Left hindlimb (tissue), 1 donor: ENCODE results near the gene MRC1.
"Not testable (repeated sequence)": the region's sequence is repeated elsewhere in the genome, so short reads cannot be mapped to it uniquely, and the experiment has no call there.

Experiments used
- DNase-seq: peaks from one replicate; pipeline ENCODE4 v3.0.0-alpha.2; 2018

Gene MRC1

GRCh38 chr10:17910125-17910789, 101.1 kb downstream of the MRC1 start:
- DNase-seq = no peak

GRCh38 chr10:17912754-17913153, 103.6 kb downstream of the MRC1 start:
- DNase-seq = no peak

DNA sequence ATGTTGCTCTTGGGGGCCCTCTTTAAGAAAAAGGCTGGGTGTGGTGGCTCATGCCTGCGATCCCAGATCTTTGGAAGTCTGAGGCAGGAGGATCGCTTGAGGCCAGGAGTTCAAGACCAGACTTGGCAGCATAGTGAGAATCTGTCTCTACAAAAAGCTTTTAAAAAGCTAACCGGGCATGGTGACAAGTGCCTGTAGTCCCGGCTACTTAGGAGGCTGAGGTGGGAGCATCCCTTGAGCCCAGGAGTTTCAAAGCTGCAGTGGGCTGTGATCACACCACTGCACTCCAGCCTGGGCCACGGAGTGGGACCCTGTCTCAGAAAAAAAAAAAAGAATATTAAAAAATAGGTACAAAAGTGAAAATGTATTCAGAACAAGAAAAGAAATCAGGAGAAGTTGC, 104.5 kb downstream of the MRC1 start:
- DNase-seq = no peak

GRCh38 chr10:17914169-17915045, 105.3 kb downstream of the MRC1 start:
- no peak for DNase-seq

GRCh38 chr10:17915181-17915580, 106.0 kb downstream of the MRC1 start:
- DNase-seq = no peak

DNA sequence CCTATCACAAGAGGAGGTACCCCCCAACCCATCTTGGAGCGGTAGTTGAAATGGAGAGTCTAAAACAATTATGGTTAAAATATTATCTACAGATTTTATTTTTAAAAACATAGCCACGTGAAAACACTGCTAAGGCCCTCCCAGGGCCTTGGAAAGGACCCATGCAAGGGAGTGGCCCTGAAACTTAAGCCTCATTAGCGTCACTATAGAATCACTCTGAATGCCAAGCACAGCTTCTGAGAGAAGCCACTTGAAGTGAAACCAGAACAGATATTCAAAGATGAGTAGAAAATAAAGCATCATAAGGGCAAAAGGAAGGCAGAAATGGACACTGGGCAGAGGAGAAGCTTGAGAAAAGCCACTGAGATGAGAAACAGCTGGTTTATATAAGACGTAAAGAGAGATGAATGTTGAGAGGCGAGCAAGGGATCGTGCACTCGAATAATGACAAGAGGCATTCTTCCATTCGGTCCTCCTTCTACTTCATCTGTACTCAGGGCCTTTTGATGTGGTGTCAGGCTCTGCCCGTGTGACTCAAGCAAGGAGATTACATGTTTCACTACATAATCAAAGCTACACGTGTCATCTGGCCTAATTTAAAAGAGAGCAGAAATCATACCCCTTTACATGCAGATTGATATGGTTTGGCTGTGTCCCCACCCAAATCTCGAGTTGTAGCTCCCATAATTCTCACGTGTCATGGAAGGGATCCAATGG, 109.2 kb downstream of the MRC1 start:
- no peak for DNase-seq

- DNase-seq = no peak
These were observed 112.2 kb downstream of the MRC1 start for GRCh38 chr10:17921378-17921777.

DNA sequence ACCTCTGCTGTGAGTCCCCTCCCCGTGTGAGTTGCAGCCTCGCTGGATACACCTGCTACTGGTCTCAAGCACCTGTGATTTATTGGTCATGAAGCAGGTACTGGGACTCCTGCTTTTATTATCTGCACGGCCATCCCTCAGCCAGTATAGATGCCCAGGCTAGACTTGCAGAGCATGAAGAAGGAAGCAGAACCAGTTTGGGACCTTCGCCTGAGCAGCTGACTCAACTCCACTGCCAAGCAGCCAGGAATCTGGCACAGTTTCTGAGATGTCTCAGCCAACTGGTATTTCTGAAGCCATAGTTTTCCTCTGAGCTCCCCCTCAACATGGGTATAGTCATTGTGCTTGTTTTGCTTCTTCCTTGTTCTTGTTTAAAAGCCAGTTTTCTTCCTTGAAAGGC, 114.6 kb downstream of the MRC1 start:
- no peak for DNase-seq

DNA sequence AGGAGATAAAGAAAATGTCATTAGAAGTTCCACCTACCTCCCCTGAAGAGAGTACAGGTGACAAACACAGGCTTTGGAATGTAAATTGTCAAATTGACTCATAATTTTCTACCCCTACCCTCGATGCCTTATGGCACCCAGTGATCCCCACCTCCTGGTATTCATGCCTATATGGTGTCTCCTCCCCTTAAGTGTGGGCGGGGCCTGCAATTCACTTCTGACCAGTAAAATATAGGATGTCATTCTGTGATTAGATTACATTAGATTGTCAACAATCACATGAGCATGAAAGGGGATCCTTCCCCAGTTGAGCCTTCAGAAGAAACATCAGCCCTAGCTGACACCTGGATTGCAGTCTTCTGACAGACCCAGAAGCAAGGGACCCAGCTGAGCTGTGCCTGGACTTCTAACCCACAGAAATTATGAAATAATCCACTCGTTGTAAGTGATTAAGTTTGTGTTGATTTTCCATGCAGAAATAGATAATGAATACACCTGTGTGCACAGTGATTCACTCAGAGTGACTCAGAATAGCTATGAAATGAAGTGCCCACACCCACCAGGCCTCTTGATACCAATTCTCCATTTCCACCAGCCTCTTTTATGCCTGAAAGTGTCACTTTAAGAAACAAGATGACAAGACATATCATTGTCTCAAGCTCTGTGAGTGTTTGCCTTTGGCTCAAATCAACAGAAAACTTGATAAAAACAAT, 134.0 kb downstream of the MRC1 start:
- no peak for DNase-seq

- DNase-seq = not testable (repeated sequence)
These were observed 141.1 kb downstream of the MRC1 start for GRCh38 chr10:17950269-17950668.

DNA sequence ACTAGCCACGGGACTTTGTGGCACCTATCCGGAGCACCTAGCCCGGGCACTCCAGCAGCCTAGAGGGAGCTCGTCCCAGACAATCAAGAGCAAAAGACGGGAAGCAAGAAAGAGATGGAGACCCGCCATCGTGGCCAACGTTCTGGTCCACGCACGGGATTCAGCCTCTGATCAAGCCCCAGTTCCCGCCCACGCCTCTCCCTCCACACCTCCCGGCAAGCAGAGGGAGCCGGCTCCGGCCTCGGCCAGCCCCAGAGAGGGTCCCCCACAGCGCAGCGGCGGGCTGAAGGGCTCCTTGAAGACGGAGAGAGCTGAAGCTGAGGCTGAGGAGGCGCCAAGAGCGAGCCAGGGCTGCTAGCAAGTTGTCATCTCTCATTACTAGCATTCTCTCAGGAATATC, 141.6 kb downstream of the MRC1 start:
- no peak for DNase-seq

DNA sequence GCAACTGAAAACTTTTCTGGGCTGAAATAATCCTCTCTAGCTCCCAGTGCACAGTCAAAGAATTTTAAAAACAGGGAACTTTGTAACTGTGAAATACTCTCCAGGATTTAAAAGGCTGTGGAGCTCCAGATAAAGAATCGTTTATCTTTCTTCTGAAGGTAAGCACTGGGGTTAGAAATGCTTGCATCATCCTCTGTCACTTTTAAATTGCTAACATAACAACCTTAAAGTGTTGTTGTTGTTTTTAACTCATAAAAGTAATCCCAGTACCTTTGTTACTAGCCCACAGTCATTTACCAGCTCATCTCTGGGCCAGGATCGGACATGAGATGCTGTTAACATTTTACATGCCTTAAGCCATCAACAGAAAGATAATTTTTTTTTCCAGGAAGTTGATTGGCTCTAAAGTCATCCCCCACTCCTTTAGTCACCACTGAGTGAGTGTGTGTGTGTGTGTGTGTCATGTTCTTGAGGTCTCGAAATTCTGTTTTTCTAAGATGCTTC, 142.8 kb downstream of the MRC1 start, which contains the start of gene SLC39A12:
Gene SLC39A12, plus strand, starts transcription at position 51 of the 504 bp plus-strand sequence. CDS start 1,359 bp downstream, outside the sequence.
- DNase-seq = no peak

GRCh38 chr10:17954372-17954771, 145.2 kb downstream of the MRC1 start:
- not testable (repeated sequence) for DNase-seq

GRCh38 chr10:17954861-17955260, 145.7 kb downstream of the MRC1 start:
- no peak for DNase-seq

DNA sequence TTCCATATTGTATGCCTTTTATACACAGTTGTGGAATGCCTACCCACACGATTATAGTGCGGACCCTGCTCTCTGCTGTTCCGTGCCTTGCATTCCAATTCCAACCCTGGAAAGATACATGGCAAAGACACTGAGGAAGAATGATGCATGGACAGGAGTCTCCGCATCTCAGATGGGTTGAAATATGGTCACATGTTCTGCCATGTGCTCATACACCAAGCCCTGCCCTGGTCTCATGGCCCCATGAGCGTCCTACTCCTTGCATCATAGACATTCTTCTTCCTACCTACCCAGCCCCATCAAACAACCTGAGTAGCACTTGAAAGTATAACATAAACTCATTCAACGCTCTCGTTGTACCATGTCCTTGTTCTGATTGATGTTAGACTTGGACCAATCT, 148.9 kb downstream of the MRC1 start:
- DNase-seq = no peak

- no peak for DNase-seq
These were observed 150.7 kb downstream of the MRC1 start for GRCh38 chr10:17959870-17960269.
